Fibroblast of mammary gland (primary cell): ENCODE results near the gene NEDD4L.

Experiments
- DNase-seq: peaks from one replicate; pipeline ENCODE4 v3.0.0-alpha.2; 2010; ENCODE audit warnings: low read depth
- H3K4me3 ChIP-seq: 2 replicates; pipeline ENCODE4 v1.5.1; 2011; ENCODE audit warnings: low read depth, mild to moderate bottlenecking, low read length, moderate library complexity; ENCODE audit not compliant: control insufficient read depth
- TF ChIP-seq, protein P1 (sequence below): conservative IDR thresholded peaks from 2 replicates; pipeline ENCODE4 v1.5.1; 2011; ENCODE audit warnings: low read depth, low read length, inconsistent platforms; ENCODE audit not compliant: control insufficient read depth, insufficient read depth

NEDD4L gene

DNA sequence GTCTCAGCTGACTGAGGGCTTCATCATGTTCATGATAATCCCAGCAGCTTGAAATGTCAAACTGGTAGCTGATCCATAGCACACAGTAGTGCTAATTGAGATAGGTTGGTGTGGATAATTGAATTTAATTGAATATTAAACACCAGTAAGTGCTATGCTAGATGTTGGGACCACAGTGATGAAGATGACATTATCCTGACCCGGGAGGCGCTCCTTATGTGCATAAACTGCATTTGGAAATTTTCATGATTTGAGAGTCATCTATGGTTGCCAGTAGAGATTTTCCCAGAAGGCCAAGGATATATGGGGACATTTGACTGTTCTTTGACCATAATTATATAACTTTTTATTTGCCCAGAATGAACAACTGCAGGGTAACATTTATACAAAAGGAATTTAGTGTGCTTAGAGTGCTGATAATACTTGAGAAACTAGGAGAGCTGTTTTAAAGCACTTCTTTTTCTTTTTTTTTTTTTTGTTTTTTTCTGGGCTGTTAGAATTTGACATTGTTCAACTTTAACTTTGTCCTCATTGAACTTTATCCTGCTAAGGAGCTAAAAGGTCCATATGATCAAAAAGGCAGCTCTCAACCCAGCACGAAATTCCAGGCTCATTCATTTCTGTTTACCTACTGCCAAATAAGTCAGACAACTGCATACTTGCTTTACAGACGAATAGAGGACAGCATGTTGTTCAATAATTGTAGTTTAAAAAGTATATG, 242.8 kb downstream of the NEDD4L start:
- TF ChIP-seq, protein P1, sequence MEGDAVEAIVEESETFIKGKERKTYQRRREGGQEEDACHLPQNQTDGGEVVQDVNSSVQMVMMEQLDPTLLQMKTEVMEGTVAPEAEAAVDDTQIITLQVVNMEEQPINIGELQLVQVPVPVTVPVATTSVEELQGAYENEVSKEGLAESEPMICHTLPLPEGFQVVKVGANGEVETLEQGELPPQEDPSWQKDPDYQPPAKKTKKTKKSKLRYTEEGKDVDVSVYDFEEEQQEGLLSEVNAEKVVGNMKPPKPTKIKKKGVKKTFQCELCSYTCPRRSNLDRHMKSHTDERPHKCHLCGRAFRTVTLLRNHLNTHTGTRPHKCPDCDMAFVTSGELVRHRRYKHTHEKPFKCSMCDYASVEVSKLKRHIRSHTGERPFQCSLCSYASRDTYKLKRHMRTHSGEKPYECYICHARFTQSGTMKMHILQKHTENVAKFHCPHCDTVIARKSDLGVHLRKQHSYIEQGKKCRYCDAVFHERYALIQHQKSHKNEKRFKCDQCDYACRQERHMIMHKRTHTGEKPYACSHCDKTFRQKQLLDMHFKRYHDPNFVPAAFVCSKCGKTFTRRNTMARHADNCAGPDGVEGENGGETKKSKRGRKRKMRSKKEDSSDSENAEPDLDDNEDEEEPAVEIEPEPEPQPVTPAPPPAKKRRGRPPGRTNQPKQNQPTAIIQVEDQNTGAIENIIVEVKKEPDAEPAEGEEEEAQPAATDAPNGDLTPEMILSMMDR, result no peak
- no peak for DNase-seq
- H3K4me3 ChIP-seq, result no peak overlapping the region

DNA sequence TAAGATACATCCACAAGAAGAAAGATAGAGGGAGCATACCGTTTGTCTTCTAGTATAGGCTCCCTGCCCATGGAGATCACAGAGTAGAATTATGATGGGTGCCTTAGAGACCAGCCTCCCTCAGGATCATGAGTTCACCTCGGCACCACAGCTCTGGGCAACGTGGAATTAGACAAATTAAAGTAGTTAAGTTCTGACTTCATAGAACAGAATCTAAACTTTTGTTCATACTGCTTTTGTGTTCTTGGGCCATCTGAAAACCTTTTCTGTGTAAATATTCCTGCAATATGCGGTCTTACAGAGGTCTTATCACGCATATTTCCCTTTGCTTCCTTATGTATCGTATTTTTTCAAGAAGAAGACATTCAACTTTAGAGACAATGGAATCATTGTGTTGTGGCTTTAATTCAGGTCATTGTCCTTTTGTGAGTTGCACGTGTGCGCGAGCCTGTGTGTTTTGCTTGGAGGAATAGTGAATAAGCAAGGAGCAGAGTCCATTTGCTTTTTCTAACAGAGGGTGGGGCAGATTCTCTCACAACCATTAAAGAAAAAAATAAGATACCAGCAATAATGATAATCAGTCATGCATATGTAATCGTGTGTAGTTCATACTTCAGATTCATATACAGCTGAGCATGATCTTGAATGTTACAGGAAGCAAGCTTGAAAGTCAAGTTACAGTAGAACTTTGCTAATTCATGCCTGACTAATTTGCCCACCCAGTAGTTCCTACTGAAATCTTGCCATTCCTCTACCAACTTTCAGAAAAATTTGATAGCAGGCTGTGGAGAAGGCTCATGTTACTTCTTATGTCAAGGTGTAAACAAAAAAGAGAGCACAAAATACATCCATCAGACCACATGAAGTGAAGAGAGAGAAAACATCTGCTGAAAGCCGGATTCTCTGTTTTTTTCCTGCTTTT, 243.6 kb downstream of the NEDD4L start:
- DNase-seq, result no peak
- TF ChIP-seq, protein P1, result no peak
- H3K4me3 ChIP-seq, result no peak overlapping the region

DNA sequence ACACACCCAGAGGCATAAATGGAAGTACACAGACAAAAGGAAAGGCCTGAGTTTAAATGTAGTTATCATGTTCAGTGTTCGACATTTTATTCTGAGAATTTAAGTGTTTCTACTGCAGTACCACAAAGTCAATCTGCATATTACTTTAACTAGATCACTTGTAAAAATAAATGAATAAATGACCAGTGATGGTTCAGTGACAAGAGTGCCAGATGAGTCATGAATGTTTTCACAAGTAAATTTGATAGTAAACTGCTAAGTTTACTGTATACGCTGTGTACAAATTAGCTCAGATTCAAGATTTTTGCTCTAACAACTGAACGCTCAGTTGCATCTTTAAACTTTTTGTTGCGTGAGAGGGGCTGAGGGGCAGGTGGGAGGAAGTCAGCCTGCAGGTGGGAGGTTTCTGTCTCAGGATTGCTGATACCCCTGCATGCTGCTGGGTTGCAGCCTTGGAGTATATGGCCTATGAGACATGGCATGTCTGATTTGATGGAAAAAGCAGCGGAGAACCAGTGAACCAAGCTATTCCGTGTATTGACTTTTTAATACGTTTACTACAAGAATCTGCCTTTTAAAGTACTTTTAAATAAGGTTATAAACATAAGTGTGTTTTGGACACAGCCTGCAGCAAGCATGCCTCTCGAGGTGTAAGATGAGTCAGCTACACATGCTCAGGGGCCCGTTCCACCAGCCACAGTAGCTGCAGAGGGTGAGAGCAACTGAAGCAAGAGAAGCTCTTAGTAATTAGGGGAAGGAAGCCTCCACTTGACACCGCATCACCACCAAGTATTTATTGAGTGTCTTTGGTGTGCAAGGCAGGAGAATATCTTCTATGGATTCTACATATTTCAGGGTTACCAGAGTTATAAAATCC, 245.1 kb downstream of the NEDD4L start:
- TF ChIP-seq, protein P1, result no peak
- DNase-seq, result no peak
- no peak overlapping the region for H3K4me3 ChIP-seq

DNA sequence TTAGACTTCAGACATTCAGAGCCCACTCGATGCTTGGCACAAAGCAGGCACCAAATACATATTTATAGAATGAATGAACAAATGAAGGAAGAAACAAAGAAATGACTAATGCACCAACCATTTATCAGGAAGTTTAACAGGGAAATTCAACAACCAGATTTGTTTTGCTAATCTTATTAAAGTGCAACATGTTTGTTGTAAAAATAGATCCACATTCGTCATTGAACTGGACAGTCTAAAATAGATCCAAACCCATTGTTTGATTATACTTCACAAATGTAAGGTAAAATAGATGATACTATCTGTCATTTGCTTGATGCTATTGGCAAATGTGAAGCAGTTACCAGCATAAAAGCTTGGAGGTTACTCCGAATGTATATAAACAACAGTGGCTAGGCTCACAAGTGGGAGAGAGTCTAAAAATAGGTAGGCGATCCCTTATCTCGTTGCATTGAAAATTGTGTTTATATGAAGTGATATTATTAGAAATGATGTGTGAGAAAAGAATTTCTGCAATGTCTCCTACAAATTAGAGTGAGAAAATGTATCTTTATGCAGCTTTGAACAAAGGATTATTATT, 246.2 kb downstream of the NEDD4L start:
- no peak for DNase-seq
- H3K4me3 ChIP-seq, result no peak overlapping the region
- TF ChIP-seq, protein P1, result no peak

DNA sequence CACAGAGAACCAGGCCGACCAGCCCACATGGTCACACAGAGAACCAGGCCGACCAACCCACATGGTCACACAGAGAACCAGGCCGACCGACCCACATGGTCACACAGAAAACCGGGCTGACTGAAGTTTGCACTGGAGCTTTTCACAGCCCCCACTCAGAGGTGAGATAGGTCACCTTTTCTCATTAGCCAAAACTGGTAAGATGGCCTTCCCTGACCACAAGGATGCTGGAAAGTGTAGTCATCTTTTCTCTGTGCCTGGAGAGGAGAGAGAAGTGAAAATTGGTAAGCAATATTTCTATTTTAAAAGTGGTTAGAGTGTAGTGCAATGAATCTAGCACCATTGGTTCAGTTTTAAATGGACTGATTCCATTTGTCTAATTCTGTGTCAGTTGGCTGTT, 247.1 kb downstream of the NEDD4L start:
- no peak for DNase-seq
- TF ChIP-seq, protein P1, result no peak
- no peak overlapping the region for H3K4me3 ChIP-seq

DNA sequence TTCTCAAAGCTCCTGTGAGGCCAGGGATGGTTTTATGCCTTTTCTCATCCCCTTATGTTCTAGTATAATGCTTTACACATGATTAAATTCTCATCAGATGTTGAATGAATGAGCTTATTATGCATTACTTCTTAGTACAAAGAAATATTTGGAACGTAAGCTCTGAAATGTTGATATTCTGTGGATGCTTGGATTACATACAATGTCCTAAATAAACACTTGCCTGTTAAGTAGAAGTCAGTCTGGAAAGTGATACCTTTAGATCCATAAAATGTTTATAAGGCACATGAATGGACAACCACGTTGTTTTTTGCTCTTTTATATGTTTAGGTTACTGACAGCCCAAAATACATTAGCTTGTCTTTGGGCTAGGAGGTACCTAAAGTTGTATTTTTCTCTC, 248.6 kb downstream of the NEDD4L start:
- DNase-seq, result no peak
- H3K4me3 ChIP-seq, result no peak overlapping the region
- TF ChIP-seq, protein P1, result no peak
